AG09319 (cell line): ENCODE measurements around the gene FBXO8.

Experiments
- DNase-seq: peaks from one replicate; pipeline ENCODE4 v3.0.0-alpha.2; 2010; ENCODE audit warnings: low read depth; ENCODE audit errors: extremely low read depth
- CTCF ChIP-seq: IDR thresholded peaks from 2 replicates; pipeline ENCODE4 v1.5.1; 2011; ENCODE audit warnings: low read depth, mild to moderate bottlenecking, inconsistent platforms, low read length, moderate library complexity

Gene FBXO8

GRCh38 chr4:174224550-174224949 lies 58.9 kb downstream of the FBXO8 start:
- DNase-seq, result no peak
- no peak for TF ChIP-seq CTCF

- no peak for DNase-seq
- peak; percentile 68 for TF ChIP-seq CTCF
Observed at GRCh38 chr4:174222266-174222872, 61.1 kb downstream of the FBXO8 start.

- no peak for TF ChIP-seq CTCF
- DNase-seq, result no peak
Observed at GRCh38 chr4:174218127-174218790, 65.2 kb downstream of the FBXO8 start.

GRCh38 chr4:174217273-174218126 lies 66.0 kb downstream of the FBXO8 start:
- TF ChIP-seq CTCF, result no peak
- peak; percentile 31 for DNase-seq

- DNase-seq, result no peak
- TF ChIP-seq CTCF, result no peak
Observed at GRCh38 chr4:174216799-174217272, 66.6 kb downstream of the FBXO8 start.

- no peak for TF ChIP-seq CTCF
- DNase-seq, result no peak
Observed at GRCh38 chr4:174215961-174216680, 67.3 kb downstream of the FBXO8 start.
